K562 (cell line): ENCODE measurements around the gene ARSJ. TPM values are rescaled to one million over a fixed set of nuclear protein-coding genes. Genes with fewer than 3 reads are reported as not detected.

Experiments
- ATAC-seq: fragments of 200-7000 bp; cut with Tn5 transposase; 3 replicates; pipeline ENCODE4 v1.9.1; 2020; ENCODE audit warnings: moderate library complexity
- BruUV-seq: library from RNA; stranded (reverse); fragments of 400-500 nt; replicated peaks from 2 replicates; lab custom pipeline; 2021; lab: Mats Ljungman, UMichigan
- CTCF ChIA-PET: fragments of 300-600 bp; formaldehyde crosslinking; extraction: SDS; loops from one replicate; lab custom pipeline; 2021; ENCODE audit warnings: low intra/inter-chr PET ratio; lab: Yijun Ruan, JAX
- POLR2A ChIA-PET: fragments of 300-600, 350-650 bp; sonication (Branson Sonifier 250); formaldehyde crosslinking; extraction: SDS; loops from one replicate; lab custom pipeline; 2021; ENCODE audit warnings: antibody characterized with exemption, inconsistent platforms; lab: Yijun Ruan, JAX
- DNase-seq, 4 experiments: peaks; one replicate each; pipeline versions ENCODE4 v3.0.0 to v3.0.0-alpha.2; 2011 to 2018; ENCODE audit warnings: low spot score in 3 of 4, mixed read lengths in 3 of 4; ENCODE audit errors: extremely low read depth in 1 of 4
- FAIRE-seq: peaks from 2 replicates; lab custom pipeline; 2011; peaks lifted over from hg19 to GRCh38; lab: Jason Lieb, UNC
- H2AFZ ChIP-seq: 2 replicates; pipeline ENCODE4 v1.6.0; 2011; ENCODE audit warnings: low read depth, low read length, control low read depth, inconsistent platforms
- H3K27ac ChIP-seq: fragments of 200-600 bp; 3 replicates; pipeline ENCODE4 v1.8.0; 2011; ENCODE audit warnings: low read depth, mild to moderate bottlenecking, control low read depth, inconsistent platforms, low read length, moderate library complexity, mixed read lengths; ENCODE audit errors: extremely low read depth
- H3K27me3 ChIP-seq, 2 experiments: fragments of 300-600 bp in 1 of 2; 2 replicates in 1 of 2; 3 replicates in 1 of 2; pipeline versions ENCODE4 v1.6.0 to v1.8.0; 2011; ENCODE audit warnings: inconsistent platforms in 2 of 2, low read length in 2 of 2, mild to moderate bottlenecking in 1 of 2, mixed read lengths in 1 of 2, moderate library complexity in 1 of 2; ENCODE audit not compliant: control insufficient read depth in 2 of 2, insufficient read depth in 2 of 2
- H3K36me3 ChIP-seq: fragments of 300-600 bp; 3 replicates; pipeline ENCODE4 v1.8.0; 2011; ENCODE audit warnings: mild to moderate bottlenecking, low read length, inconsistent platforms; ENCODE audit not compliant: control insufficient read depth, insufficient read depth
- H3K4me1 ChIP-seq, 2 experiments: fragments of 200-600 bp in 1 of 2; replicated peaks in 1 of 2; 2 replicates in 1 of 2; 3 replicates in 1 of 2; pipeline versions ENCODE4 v1.5.1 to v1.8.0; 2011; ENCODE audit warnings: inconsistent platforms in 2 of 2, low read length in 2 of 2, mild to moderate bottlenecking in 1 of 2, mixed read lengths in 1 of 2, moderate library complexity in 1 of 2; ENCODE audit not compliant: control insufficient read depth in 2 of 2, insufficient read depth in 2 of 2
- H3K4me2 ChIP-seq: 2 replicates; pipeline ENCODE4 v1.6.1; 2011; ENCODE audit warnings: low read length, control low read depth, inconsistent platforms, mixed read lengths; ENCODE audit not compliant: insufficient read depth
- H3K4me3 ChIP-seq: fragments of 200-600 bp; sonication (generic), shearing (Covaris generic); 2 replicates; pipeline ENCODE4 v1.5.1; 2016; ENCODE audit warnings: control low read depth, inconsistent platforms
- H3K79me2 ChIP-seq: fragments of 200-600 bp; 3 replicates; pipeline ENCODE4 v1.8.0; 2011; ENCODE audit warnings: low read length, inconsistent platforms; ENCODE audit not compliant: control insufficient read depth, insufficient read depth
- H3K9ac ChIP-seq, 2 experiments: 2 replicates each; pipeline versions ENCODE4 v1.6.0 to v1.6.1; 2011; ENCODE audit warnings: low read depth in 2 of 2, low read length in 2 of 2, control low read depth in 1 of 2, inconsistent platforms in 1 of 2, mild to moderate bottlenecking in 1 of 2, mixed read lengths in 1 of 2; ENCODE audit not compliant: insufficient read depth in 1 of 2
- H3K9me1 ChIP-seq: one replicate; pipeline ENCODE4 v1.6.0; 2011; ENCODE audit warnings: inconsistent platforms, mild to moderate bottlenecking, low read length, moderate library complexity; ENCODE audit not compliant: control insufficient read depth, insufficient read depth
- H3K9me3 ChIP-seq: replicated peaks from 2 replicates; pipeline ENCODE4 v1.5.1; 2011; ENCODE audit warnings: low read depth, low read length, inconsistent platforms; ENCODE audit not compliant: control insufficient read depth, insufficient read depth
- H4K20me1 ChIP-seq: replicated peaks from 2 replicates; pipeline ENCODE4 v1.6.1; 2011; ENCODE audit warnings: low read length, inconsistent platforms, mixed read lengths; ENCODE audit not compliant: control insufficient read depth, insufficient read depth
- ARID3A ChIP-seq: IDR thresholded peaks from 2 replicates; pipeline ENCODE4 v1.6.1; 2012; ENCODE audit warnings: low read depth, low read length, improper control_type of control experiment, borderline replicate concordance
- CHAMP1 ChIP-seq: fragments of 450-650 bp; IDR thresholded peaks from 2 replicates; pipeline ENCODE4 v1.6.1; 2016; ENCODE audit warnings: mild to moderate bottlenecking
- POLR3G ChIP-seq: IDR thresholded peaks from 2 replicates; pipeline ENCODE4 v1.6.1; 2011; ENCODE audit not compliant: insufficient read length, insufficient replicate concordance; ENCODE audit errors: extremely low read depth
- ZBTB5 ChIP-seq: fragments of 450-650 bp; IDR thresholded peaks from 2 replicates; pipeline ENCODE4 v1.6.1; 2017; ENCODE audit warnings: antibody characterized with exemption
- ZFP36 ChIP-seq: fragments of 150-350 bp; IDR thresholded peaks from 2 replicates; pipeline ENCODE4 v1.6.1; 2018; ENCODE audit warnings: low read length, low read depth; ENCODE audit not compliant: partially characterized antibody
- WGBS: fragments of 100-300 bp; shearing (Covaris generic); methylation state at CpG from one replicate; pipeline ENCODE4 v1.1.6; 2016; ENCODE audit warnings: low coverage, mixed read lengths; ENCODE audit not compliant: insufficient coverage; ENCODE audit errors: missing lambda C conversion rate; 5-methylcytosine and 5-hydroxymethylcytosine counted together
- in situ Hi-C: fragments of 300-500 bp; cut with MboI; formaldehyde crosslinking; loops from 4 replicates; pipeline ENCODE4 v1.15.0; 2018; ENCODE audit warnings: inconsistent platforms, mixed read lengths
- intact Hi-C: fragments of 100-400 bp; cut with micrococcal nuclease; formaldehyde crosslinking; loops from 2 replicates; pipeline ENCODE4 v1.14.2; 2022
- polyA plus RNA-seq, 8 experiments: library from polyadenylated mRNA; depleted of rRNA in 4 of 8; stranded (reverse) in 5 of 8; unstranded in 3 of 8; fragments of >200 nt; fragmentation: Nextera tagmentation in 2 of 8; fragmentation: Illumina TruSeq in 1 of 8; extraction: Ambion mirVana in 2 of 8; extraction: Trizol in 1 of 8; gene quantifications; 2 replicates each; pipeline versions ENCODE4 v1.2.1 to v1.2.3, GENCODE V29; 2011 to 2014; ENCODE audit warnings: inconsistent platforms in 1 of 8, missing spikeins in 1 of 8
- total RNA-seq, 7 experiments: library from RNA; depleted of rRNA in 6 of 7; stranded (reverse); fragments of >200 nt in 6 of 7; fragmentation: Illumina TruSeq in 2 of 7; extraction: Trizol in 2 of 7; gene quantifications; 2 replicates each; pipeline versions ENCODE4 v1.2.1 to v1.2.3, GENCODE V29; 2011 to 2021; ENCODE audit warnings: low replicate concordance in 1 of 7

ARSJ gene
- total and polyA plus RNA-seq, 9 of the 15 experiments (the other 6 are each of a cell fraction or from before 2014, with no cell fraction given): not detected

- in situ Hi-C loops: no loop called here
- Histone ChIP-seq H3K4me1 (no peaks in the 10 kb centered on the region), H3K9ac (no peak overlapping the region), H3K4me3 (no peak overlapping the region), H3K27ac (no peak overlapping the region), H3K79me2 (no peaks in the 10 kb centered on the region), H4K20me1 (no peaks in the 10 kb centered on the region), H3K9me3 (no peaks in the 10 kb centered on the region), H3K36me3 (no peaks in the 10 kb centered on the region), H2AFZ (no peak overlapping the region), H3K9me1 (no peaks in the 10 kb centered on the region), H3K4me2 (no peak overlapping the region), H3K27me3 (no peaks in the 10 kb centered on the region)
- no peak for FAIRE-seq
- ATAC-seq: no peak
- TF ChIP-seq ZFP36 (no peak), ZBTB5 (no peak), POLR3G (no peak), CHAMP1 (no peak), ARID3A (no peak)
- DNase-seq: no peak
- ChIA-PET CTCF (no interaction called here), POLR2A (no interaction called here)
- intact Hi-C loops: no loop called here
- no TSS peak for BruUV-seq
- WGBS: 0% methylated on average over 2 of the region's 2 CpGs
Observed at GRCh38 chr4:113962016-113962347, 17.5 kb downstream of the ARSJ start.
